ENCODE measurements around the gene RPS15. TPM values are rescaled to one million over a fixed set of nuclear protein-coding genes. Genes with fewer than 3 reads are reported as not detected.

RPS15 gene
- total and polyA plus RNA-seq, 9 of the 15 experiments (the other 6 are each of a cell fraction or from before 2014, with no cell fraction given): 605 to 2,791 (median 957) TPM

- peak in 1 of 2 experiments; percentile 96; a peak in 2 of 4 replicates for TF ChIP-seq ZNF318 (IDR thresholded peaks at IDR 0.05; ENCODE audit: borderline replicate concordance in 1 of 2, low read depth in 1 of 2)
- TF ChIP-seq ZSCAN32 (CRISPR knock-in tag; IDR thresholded peaks at IDR 0.05): no peak
- peak; percentile 51; the same call in 1 of the 2 replicates for TF ChIP-seq ELF4 (CRISPR knock-in tag; IDR thresholded peaks at IDR 0.05)
- no peak for TF ChIP-seq BRF2 (IDR thresholded peaks at IDR 0.05; ENCODE audit: borderline replicate concordance, insufficient read depth, insufficient read length)
- peak; percentile 22; the same call in 1 of the 2 replicates for TF ChIP-seq NR2C1 (IDR thresholded peaks at IDR 0.05)
- TF ChIP-seq NR2C1 (tag; IDR thresholded peaks at IDR 0.05): peak; percentile 38; the same call in 1 of the 2 replicates
- peak; percentile 80; the same call in 1 of the 2 replicates for TF ChIP-seq POLR2AphosphoS2 (IDR thresholded peaks at IDR 0.05; ENCODE audit: low read length)
- peak; percentile 100 for TF ChIP-seq POLR2G (IDR thresholded peaks at IDR 0.05; ENCODE audit: low read depth, low read length)
- TF ChIP-seq ILK (tag; IDR thresholded peaks at IDR 0.05; ENCODE audit: borderline replicate concordance, low read depth): no peak
- TF ChIP-seq LARP7 (IDR thresholded peaks at IDR 0.05): peak; percentile 75; the same call in 1 of the 2 replicates
- TF ChIP-seq KLF10 (CRISPR knock-in tag; IDR thresholded peaks at IDR 0.05): no peak
- no peak for TF ChIP-seq SMAD2 (IDR thresholded peaks at IDR 0.05; ENCODE audit: low read depth, low read length)
- peak in 1 of 2 experiments; percentile 78; a peak in 3 of 4 replicates for TF ChIP-seq SIN3A (IDR thresholded peaks at IDR 0.05; ENCODE audit: borderline replicate concordance in 2 of 2, control insufficient read depth in 1 of 2, low read depth in 2 of 2, low read length in 2 of 2)
Measured at GRCh38 chr19:1438035-1438932, at the start of gene RPS15 (continued).

Data from K562 (cell line).